Measurements from ENCODE around the gene BASP1.
"Not testable (repeated sequence)": the region's sequence is repeated elsewhere in the genome, so short reads cannot be mapped to it uniquely, and the experiment has no call there.

The BASP1 gene

GRCh38 chr5:17191574-17191973, 25.9 kb upstream of the BASP1 start:
- not testable (repeated sequence) for DNase-seq (ENCODE audit: low spot score)

DNA sequence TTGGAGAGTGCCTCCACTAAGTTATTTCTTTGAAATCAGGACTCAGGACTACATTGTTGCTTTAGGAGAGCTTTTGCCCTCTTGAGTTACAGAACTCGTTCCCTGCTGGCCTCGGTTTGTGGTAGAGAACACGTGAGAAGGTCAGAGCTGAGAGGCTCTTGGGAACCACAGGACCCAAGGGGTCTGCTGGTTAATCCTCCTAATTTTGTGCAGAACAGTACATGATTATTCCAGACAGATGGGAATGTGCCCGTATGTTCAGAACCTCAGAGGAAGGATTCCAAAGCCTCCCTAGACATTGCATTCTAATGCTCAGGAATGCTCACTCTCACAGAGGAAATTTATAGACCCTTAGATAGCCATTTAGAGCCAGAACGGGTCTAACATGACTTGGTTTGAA, 25.2 kb upstream of the BASP1 start:
- no peak for DNase-seq (ENCODE audit: low spot score)

DNA sequence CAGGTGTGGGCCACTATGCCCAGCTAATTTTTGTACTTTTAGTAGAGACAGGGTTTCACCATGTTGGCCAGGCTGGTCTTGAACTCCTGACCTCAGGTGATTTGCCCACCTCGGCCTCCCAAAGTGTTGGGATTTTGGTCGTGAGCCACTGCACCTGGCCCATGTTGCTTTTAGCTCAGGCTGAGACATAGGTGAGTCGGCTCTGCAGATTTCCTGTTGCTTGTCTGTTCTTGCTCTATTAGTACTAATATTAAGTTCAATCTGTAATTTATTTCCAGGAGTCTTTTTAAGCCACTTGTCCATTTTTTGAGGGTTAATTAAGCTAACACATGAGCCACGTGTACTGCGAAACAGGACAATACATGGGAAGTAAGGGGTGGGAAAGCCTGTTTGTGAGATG, 21.4 kb upstream of the BASP1 start:
- no peak for DNase-seq (ENCODE audit: low spot score)

DNA sequence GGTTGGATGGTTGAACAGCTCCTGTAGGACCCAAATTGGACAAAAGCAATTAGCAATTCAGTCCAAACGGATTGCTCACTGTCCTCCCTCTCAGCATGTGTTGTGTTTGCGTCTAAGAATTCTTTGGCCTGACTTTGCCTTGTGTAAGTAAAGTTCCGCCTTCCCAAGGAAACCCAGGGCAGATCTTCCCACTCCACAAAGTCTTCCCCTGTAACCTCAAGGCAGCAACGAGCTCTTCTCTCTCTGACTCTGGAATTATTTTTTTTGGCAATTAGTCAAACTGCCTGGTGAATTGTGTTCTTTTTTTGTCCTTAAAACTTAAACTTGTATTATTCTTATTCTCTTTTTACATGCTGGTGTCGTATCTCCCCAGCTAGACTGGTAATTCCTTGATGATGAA, 20.7 kb upstream of the BASP1 start:
- no peak for DNase-seq (ENCODE audit: low spot score)

DNA sequence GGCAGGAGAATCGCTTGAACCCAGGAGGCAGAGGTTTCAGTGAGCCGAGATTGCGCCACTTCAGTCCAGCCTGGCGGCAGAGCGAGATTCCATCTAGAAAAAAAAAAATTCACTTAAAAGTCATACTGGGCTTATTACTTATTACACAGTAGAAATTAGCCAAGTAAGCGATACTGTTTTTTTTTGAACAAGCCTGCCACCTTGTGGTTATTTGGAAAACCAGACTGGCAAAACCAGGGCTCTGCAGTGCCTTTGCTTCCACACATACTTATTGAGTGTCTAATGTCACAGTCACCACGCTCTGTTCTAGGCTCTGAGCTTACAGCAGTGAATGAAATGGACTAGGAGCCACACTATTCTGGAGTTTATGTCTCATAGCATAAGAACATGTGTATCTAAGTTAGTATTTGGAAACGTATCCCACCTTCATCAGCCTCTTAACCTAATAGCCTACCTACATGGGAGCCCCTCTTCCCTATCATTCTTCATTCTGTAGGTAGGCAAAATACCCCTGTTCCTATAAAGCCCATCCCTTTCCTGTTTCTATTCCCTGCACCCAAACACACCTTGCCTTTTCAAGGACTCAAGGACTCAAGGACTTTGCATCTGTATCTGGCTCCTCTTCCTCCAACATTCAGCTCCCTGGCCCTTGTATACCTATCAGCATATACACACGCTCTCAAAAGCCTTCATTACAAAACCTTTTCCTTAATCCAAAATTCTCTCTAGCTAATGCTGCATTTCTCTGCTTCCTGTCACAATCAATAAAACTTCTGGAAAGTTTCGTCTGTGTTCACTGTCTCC, 13.9 kb upstream of the BASP1 start:
- DNase-seq (ENCODE audit: low spot score) = peak; percentile 41

GRCh38 chr5:17204133-17204489, 13.3 kb upstream of the BASP1 start:
- no peak for DNase-seq (ENCODE audit: low spot score)

GRCh38 chr5:17206021-17206420, 11.4 kb upstream of the BASP1 start:
- no peak for DNase-seq (ENCODE audit: low spot score)

GRCh38 chr5:17212191-17212590, 5.2 kb upstream of the BASP1 start:
- no peak for DNase-seq (ENCODE audit: low spot score)

GRCh38 chr5:17212996-17213395, 4.4 kb upstream of the BASP1 start:
- no peak for DNase-seq (ENCODE audit: low spot score)

GRCh38 chr5:17213938-17214337, 3.5 kb upstream of the BASP1 start:
- no peak for DNase-seq (ENCODE audit: low spot score)

DNA sequence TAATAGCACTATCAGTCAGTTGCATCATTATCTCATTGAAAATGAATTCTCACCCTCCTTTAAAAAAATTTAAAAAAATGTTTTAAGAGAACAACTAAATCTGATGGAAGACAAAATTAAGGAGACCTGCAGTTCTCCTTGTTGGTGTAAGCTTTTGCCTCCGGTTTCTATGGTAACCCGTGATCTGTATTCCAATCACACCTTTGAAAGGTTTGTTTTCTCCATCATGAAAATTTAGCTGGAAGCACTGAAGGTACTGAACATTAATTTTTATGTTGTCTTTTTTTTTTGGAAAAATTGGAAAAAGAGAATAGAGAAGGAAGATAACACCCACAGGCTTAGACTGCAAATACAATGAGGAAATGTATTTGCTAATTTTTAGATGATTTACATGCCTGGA, 2.5 kb upstream of the BASP1 start:
- no peak for DNase-seq (ENCODE audit: low spot score)

DNA sequence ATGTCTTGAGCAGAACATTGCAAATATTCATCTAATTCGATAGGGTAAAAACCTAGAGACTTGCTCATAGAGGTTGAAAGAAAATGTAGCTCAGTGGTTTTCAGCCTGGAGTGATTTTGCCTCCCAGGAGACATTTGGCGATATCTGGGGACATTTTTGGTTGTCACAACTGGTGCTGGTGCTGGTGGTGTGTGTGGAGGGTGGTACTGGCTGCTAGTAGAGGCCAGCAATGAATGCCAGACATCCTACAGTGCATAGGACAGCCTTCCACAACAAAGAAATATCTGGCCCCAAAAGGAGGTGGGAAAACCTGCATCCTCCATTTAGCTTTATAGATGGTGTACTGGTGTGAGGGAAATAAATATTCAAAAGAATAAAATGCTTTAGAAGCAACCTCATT, 2.1 kb upstream of the BASP1 start:
- DNase-seq (ENCODE audit: low spot score) = no peak

- DNase-seq (ENCODE audit: low spot score) = peak; percentile 61
These were observed 1.1 kb upstream of the BASP1 start for GRCh38 chr5:17216176-17216973.

DNA sequence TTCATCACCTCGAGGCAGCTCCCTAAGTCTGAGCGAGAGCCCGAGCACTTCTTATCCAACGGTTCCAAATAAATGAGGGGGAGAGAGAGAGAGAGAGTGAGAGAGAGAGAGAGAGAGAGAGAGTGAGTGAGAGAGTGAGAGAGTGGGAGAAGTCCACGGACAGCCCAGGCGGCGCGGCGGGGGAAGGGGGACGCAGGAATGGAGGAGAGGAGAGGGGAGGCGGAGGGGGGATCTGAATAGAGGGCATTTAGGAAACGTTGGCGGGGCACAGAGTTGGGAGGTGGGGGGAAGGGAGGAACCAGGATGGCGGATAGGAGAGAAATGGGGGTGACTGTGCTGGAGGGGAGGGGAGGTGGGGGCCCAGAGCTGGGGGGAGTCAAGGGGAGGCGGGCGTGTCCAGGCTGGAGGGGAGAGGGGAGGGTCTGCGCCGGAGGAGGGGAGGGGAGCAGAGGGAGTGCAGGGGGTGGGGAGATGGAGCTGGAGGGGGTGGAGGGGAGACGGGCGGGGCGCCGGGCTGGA, 398 bp upstream of the BASP1 start:
- no peak for DNase-seq (ENCODE audit: low spot score)

DNA sequence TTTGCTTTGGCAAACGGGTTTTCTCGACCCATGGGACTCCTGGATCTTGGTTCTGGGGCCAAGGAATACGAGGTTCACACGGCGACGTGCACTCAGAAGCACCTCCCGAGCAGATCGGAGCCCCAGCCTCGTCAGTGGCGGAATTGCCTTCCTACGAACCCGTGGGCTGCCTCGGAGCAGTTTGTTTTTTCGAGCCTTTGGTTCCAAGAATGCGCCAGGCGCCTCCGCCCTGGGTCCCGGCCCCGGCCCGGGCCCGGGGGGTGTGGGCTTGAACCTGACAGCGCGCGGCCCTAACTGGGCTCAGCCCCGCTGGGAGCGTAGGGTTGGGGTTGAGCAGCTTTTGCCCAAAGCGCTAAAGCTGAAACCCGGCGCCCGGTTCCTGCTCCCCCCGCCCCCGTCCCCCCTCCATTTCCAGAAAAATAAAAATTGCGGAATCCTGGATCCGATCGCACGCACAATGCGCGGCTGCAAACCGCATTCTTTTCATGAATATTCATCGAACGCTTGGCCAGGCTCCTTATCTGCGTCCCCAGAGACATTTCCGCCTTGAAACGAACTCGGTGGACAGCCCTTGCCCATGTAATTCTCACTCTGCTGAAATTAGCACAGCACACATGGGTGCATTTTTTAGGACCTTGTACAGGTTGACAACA, 1.0 kb downstream of the BASP1 start:
- DNase-seq (ENCODE audit: low spot score) = no peak

DNA sequence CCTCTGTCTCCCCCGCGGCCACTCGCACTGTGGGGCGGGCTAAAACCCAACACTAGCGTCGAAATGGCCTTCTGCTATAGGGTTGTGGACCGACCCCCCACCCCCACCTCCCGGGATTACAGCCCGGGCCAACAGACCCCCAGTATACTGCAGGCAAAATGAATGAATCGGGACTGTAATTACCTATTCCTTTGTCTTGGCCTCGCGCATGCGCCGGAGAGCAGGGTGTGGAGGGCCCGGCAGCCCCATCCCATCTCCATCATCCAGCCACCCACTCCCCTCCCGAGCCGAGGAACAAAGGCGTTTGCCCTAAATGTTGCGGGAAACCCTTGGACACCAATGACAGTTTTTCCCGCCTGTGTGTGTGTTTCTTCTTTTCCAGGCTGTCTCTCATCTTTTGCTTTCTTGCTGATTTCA, 1.6 kb downstream of the BASP1 start:
- no peak for DNase-seq (ENCODE audit: low spot score)

GRCh38 chr5:17219469-17219868, 2.0 kb downstream of the BASP1 start:
- no peak for DNase-seq (ENCODE audit: low spot score)

GRCh38 chr5:17219992-17220391, 2.6 kb downstream of the BASP1 start:
- DNase-seq (ENCODE audit: low spot score) = no peak

- no peak for DNase-seq (ENCODE audit: low spot score)
These were observed 3.0 kb downstream of the BASP1 start for GRCh38 chr5:17220469-17220868.

DNA sequence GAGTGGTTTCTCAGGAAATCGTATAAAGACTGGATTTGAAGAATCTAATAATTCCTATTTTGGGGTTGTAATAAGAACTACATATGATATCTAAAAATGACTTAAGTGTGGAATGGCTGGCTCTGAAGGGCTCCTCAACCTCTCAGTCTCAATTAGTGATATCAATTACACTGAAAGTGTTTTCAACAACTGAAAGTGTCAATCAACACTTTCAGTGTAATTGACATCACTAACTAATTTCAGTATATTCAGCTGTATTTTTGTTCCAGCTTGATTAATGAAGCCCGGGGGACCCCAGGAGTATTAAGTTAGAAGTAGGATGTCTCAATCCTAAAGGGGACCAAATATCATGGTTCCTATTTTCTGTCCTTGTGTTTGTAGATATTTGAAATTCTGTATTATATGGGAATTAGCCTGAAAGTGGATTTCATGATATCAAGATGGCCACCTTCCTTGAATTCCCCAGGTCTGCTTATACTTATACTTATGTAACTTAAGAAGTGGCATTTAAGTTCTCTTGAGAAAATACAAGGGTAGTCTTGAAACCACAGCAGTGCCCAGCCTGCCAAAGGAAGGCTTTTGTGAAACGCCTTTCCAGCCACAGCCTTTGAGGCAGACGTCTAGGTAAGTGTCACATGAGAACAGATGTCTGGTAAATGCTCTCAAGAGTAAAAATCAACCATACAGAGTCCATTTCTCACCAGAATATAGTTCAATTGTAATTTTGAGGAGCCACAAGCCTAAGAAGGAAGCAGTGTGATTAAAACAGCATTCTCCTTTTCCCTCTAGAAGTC, 4.6 kb downstream of the BASP1 start:
- DNase-seq (ENCODE audit: low spot score) = no peak

DNA sequence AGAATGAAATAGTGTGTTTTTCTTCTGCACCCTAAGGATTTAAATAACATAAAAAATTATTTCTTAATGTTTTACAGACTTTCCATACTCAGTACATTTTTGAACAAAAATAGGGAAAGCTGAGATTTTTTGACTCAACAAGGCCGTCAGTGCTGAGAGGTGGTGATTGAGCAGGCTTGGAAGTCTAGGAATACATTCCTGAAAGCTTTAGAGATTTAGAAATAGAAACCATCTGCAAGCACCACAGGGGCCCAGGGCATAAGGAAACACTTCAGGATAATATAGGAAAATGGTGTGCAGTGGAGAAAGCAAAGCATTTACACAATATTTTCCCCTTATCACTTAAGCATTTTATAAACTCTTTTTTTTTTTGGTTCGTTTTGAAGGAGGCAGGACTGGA, 5.2 kb downstream of the BASP1 start:
- no peak for DNase-seq (ENCODE audit: low spot score)

Measured in HuH-7.5 (cell line).